ENCODE results near the gene CCDC116. TPM values are rescaled to one million over a fixed set of nuclear protein-coding genes. Genes with fewer than 3 reads are reported as not detected.
"Not testable (repeated sequence)": the region's sequence is repeated elsewhere in the genome, so short reads cannot be mapped to it uniquely, and the experiment has no call there.

Gene CCDC116
- total and polyA plus RNA-seq, 9 donors: 0.46 to 0.88 (median 0.67) TPM; not detected in 1

DNA sequence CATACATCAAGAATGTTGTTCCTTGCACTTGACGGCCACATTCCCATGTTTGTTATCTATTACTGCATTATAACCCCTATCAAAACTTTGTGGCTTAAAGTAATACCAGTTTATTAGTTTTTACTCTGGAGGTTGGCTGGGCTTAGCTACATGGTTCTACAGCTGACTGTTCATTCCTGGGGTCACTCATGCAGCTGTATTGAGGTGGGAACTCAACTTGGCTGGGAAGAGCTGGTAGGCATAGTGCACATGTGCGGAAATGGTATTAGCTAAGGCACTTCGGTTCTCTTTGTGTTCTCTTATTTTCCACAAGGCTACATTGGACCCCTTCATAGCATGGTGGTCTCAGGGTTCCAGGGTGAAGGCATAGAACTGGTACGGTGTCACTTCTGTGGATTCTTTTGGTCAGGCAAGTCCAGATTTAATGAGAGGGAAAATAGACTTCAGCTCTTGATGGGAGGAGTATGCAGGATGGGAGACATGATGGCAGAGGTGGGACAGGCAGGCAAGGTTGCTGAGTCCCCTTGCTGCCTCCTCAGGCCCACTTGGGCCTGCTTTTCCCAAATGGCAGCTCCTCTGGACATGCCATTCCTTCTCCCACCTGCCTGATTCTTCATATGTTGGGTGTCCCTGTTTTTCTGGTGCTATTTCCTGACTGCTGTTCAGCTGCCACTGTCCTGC lies 18.9 kb upstream of the CCDC116 start:
- TF ChIP-seq EP300 (IDR thresholded peaks at IDR 0.05): no peak
- TF ChIP-seq POLR2A (IDR thresholded peaks at IDR 0.05): no peak
- no peak for DNase-seq
- Histone ChIP-seq H3K27ac (no peak overlapping the region), H3K4me1 (ENCODE audit: insufficient read depth) (no peaks in the 10 kb centered on the region), H3K4me3 (no peak overlapping the region), H3K9me3 (no peaks in the 10 kb centered on the region), H3K27me3 (no peaks in the 10 kb centered on the region), H3K36me3 (no peaks in the 10 kb centered on the region)
- WGBS, 3 donors: 61 to 86% (median 86%) methylated on average over 4 of the region's 4 CpGs
- intact Hi-C loops (cut with DNase I): no loop called here

DNA sequence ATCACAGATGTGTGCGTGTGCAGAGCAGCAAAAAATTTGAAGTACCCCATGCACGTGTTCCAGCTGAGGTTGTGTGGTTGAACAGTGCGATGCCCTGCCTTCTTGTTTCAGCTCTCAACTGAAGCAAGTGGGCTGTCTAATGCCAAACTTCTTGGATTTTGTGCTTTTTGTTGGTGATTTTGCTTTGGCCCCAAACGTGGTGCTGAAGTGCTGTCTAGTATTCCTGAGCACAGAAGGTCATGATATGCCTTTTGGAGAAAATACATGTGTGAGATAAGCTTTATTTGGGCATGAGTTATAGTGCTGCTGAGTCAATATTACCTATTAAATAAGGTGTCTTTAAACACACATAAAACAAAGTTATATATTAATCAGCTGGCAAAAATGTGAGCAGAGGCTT lies 16.8 kb upstream of the CCDC116 start:
- DNase-seq: no peak
- no peaks in the 10 kb centered on the region for H3K36me3 ChIP-seq
- no peaks in the 10 kb centered on the region for H3K4me1 ChIP-seq (ENCODE audit: insufficient read depth)
- H3K27me3 ChIP-seq: no peaks in the 10 kb centered on the region
- no peaks in the 10 kb centered on the region for H3K9me3 ChIP-seq
- intact Hi-C loops (cut with DNase I): no loop called here
- TF ChIP-seq, protein P1, sequence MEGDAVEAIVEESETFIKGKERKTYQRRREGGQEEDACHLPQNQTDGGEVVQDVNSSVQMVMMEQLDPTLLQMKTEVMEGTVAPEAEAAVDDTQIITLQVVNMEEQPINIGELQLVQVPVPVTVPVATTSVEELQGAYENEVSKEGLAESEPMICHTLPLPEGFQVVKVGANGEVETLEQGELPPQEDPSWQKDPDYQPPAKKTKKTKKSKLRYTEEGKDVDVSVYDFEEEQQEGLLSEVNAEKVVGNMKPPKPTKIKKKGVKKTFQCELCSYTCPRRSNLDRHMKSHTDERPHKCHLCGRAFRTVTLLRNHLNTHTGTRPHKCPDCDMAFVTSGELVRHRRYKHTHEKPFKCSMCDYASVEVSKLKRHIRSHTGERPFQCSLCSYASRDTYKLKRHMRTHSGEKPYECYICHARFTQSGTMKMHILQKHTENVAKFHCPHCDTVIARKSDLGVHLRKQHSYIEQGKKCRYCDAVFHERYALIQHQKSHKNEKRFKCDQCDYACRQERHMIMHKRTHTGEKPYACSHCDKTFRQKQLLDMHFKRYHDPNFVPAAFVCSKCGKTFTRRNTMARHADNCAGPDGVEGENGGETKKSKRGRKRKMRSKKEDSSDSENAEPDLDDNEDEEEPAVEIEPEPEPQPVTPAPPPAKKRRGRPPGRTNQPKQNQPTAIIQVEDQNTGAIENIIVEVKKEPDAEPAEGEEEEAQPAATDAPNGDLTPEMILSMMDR (IDR thresholded peaks at IDR 0.05): no peak
- no peak for TF ChIP-seq POLR2A (IDR thresholded peaks at IDR 0.05)
- TF ChIP-seq EP300 (IDR thresholded peaks at IDR 0.05): no peak
- 75 to 81% (median 76%) methylated on average over 4 of the region's 4 CpGs for WGBS, 3 donors
- no peak overlapping the region for H3K4me3 ChIP-seq
- no peak overlapping the region for H3K27ac ChIP-seq

DNA sequence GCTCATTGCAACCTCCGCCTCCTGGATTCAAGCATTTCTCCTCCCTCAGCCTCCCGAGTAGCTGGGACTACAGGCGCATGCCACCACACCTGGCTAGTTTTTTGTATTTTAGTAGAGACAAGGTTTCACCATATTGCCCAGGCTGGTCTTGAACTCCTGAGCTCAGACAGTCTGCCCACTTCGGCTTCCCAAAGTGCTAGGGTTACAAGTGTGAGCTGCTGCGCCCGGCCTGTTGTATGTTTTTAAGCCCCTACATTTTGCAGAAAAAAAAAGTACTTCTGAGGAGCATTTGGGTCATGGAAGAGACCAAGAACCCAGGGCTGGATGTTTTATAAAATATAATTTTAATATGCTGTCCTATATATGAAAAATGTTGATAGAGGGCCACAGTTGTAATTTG lies 15.2 kb upstream of the CCDC116 start:
- H3K36me3 ChIP-seq; H3K4me1 ChIP-seq (ENCODE audit: insufficient read depth); H3K27ac ChIP-seq; intact Hi-C loops (cut with DNase I); H3K9me3 ChIP-seq; H3K4me3 ChIP-seq; H3K27me3 ChIP-seq; DNase-seq: not testable (repeated sequence)
- 92 to 94% (median 94%) methylated on average over 6 of the region's 6 CpGs for WGBS, 3 donors

DNA sequence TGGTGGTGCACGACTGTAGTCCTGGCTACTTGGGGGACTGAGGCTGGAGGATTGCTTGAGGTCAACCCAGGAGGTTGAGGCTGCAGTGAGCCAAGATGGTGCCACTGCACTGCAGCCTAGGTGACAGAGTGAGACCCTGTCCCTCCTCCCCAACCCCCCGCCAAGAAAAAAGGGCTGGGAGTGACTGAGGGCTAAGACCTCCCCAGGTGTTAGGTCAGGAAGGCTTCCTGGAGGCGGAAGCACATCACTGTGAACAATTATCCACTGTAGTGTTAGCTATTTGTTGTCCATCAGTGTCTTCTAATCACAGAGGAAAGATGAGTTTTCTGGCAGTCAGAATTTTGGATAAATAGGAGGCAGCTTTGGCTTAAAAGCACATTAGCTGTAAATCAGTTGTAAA lies 11.5 kb upstream of the CCDC116 start:
- Histone ChIP-seq H3K9me3 (no peaks in the 10 kb centered on the region), H3K4me1 (ENCODE audit: insufficient read depth) (peaks cover 2% of the 10 kb centered on the region), H3K27ac (no peak overlapping the region), H3K36me3 (no peaks in the 10 kb centered on the region), H3K27me3 (no peaks in the 10 kb centered on the region), H3K4me3 (no peak overlapping the region)
- intact Hi-C loops (cut with DNase I): no loop called here
- no peak for DNase-seq
- 92 to 98% (median 92%) methylated on average over 3 of the region's 3 CpGs for WGBS, 3 donors
- TF ChIP-seq POLR2A (IDR thresholded peaks at IDR 0.05): no peak
- TF ChIP-seq, protein P1 (IDR thresholded peaks at IDR 0.05): no peak
- TF ChIP-seq EP300 (IDR thresholded peaks at IDR 0.05): no peak

DNA sequence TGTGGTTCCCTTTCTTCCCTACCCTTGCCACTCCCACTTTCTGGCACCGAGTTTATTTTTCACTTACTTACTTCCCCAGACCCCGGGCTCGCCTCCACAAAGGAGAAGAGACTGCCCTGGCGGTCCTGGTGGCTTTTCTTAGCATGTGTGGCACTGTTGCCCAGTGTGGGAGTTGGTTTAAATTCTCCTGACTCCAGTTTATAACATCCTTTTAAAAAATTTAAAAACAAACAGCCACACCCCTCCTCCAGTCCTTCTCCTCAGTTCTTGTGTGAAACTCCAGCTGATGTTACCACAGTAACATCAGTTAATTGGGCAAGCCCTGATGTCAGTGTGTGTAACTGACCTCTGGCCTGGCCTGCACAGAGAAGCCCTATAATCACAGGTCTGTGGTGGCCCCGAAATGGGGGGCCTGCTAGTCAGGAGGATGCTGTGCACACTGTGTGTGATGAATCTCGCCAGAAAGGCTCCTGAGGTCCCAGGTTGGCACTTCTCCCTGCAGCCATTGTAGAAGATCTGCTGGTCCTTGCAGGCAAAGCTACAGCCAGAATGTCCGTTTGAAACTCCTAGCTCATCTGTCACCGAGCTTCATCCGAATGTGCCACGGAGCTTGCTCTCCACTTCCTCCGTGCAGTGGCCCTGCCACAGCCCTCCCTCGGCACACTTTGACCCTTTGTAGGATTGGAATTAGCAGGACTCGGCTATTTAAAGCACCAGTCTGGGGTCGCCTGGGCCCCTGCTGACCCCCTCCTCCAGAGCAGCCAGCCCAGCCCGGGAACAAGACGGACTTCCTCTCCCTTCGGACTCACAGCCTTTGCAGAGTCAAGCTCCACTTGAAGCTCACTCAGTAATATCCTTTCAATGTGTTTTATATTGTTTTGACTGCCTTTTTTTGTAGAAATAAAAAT lies 10.3 kb upstream of the CCDC116 start:
- Histone ChIP-seq H3K36me3 (no peaks in the 10 kb centered on the region), H3K4me1 (ENCODE audit: insufficient read depth) (peaks cover 2% of the 10 kb centered on the region), H3K9me3 (no peaks in the 10 kb centered on the region), H3K27ac (no peak overlapping the region), H3K27me3 (no peaks in the 10 kb centered on the region), H3K4me3 (no peak overlapping the region)
- TF ChIP-seq, protein P1 (IDR thresholded peaks at IDR 0.05): no peak
- no peak for TF ChIP-seq EP300 (IDR thresholded peaks at IDR 0.05)
- WGBS, 3 donors: 56 to 59% (median 59%) methylated on average over 17 of the region's 17 CpGs
- intact Hi-C loops (cut with DNase I): no loop called here
- DNase-seq: no peak
